T-helper 1 cell treated with Interleukin-12 subunit alpha and Interleukin-12 subunit beta and Interleukin-4 antibody, amounts not matched to agents 30 μg/mL and 1 μg/mL, for 36 hours (primary cell): ENCODE results near the gene NPR1.

ENCODE experiments used
- H3K27ac Mint-ChIP-seq: one replicate; pipeline ENCODE4 v1.8.0; 2021; ENCODE audit warnings: mild to moderate bottlenecking, mixed read lengths
- H3K27me3 Mint-ChIP-seq: one replicate; pipeline ENCODE4 v1.8.0; 2021; ENCODE audit warnings: low read depth, mixed read lengths
- H3K36me3 Mint-ChIP-seq: one replicate; pipeline ENCODE4 v1.8.0; 2021; ENCODE audit warnings: low read depth, mixed read lengths
- H3K4me1 Mint-ChIP-seq: one replicate; pipeline ENCODE4 v1.8.0; 2021; ENCODE audit warnings: low read depth, mixed read lengths
- H3K4me3 Mint-ChIP-seq: one replicate; pipeline ENCODE4 v1.8.0; 2021; ENCODE audit warnings: mild to moderate bottlenecking, moderate library complexity, mixed read lengths
- H3K9me3 Mint-ChIP-seq: one replicate; pipeline ENCODE4 v1.8.0; 2021; ENCODE audit warnings: mixed read lengths

The NPR1 gene

GRCh38 chr1:153642161-153642560 lies 36.3 kb upstream of the NPR1 start:
- no peaks in the 10 kb centered on the region for H3K27me3 Mint-ChIP-seq
- H3K36me3 Mint-ChIP-seq: peaks cover 70% of the 10 kb centered on the region
- H3K4me1 Mint-ChIP-seq: peaks cover 34% of the 10 kb centered on the region
- H3K9me3 Mint-ChIP-seq: no peaks in the 10 kb centered on the region
- H3K4me3 Mint-ChIP-seq: no peak overlapping the region
- no peak overlapping the region for H3K27ac Mint-ChIP-seq

DNA sequence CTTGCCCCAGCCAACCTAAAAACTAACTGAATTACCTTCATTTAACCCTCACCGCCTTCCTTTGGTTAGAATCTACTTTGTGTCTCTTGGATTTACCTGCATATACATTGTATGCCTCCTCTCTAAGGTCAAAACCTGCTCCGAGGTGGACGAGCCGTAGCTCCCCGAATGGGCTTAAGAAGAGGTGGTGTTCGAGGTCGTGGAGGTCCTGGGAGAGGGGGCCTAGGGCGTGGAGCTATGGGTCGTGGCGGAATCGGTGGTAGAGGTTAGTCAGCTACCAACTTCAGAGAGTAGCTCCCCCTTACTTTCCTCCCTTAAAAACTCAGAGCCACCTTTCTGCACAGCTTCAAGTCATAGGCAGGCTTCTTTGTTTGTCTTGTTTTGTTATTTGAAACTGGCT lies 35.4 kb upstream of the NPR1 start:
- H3K4me1 Mint-ChIP-seq: peaks cover 33% of the 10 kb centered on the region
- no peaks in the 10 kb centered on the region for H3K9me3 Mint-ChIP-seq
- H3K27me3 Mint-ChIP-seq: no peaks in the 10 kb centered on the region
- H3K36me3 Mint-ChIP-seq: peaks cover 68% of the 10 kb centered on the region
- no peak overlapping the region for H3K27ac Mint-ChIP-seq
- no peak overlapping the region for H3K4me3 Mint-ChIP-seq

- H3K27ac Mint-ChIP-seq: no peak overlapping the region
- H3K27me3 Mint-ChIP-seq: no peaks in the 10 kb centered on the region
- H3K4me3 Mint-ChIP-seq: no peak overlapping the region
- H3K9me3 Mint-ChIP-seq: no peaks in the 10 kb centered on the region
- peaks cover 33% of the 10 kb centered on the region for H3K4me1 Mint-ChIP-seq
- peaks cover 68% of the 10 kb centered on the region for H3K36me3 Mint-ChIP-seq
Observed at GRCh38 chr1:153643816-153644215, 34.7 kb upstream of the NPR1 start.

GRCh38 chr1:153646672-153647345 lies 31.7 kb upstream of the NPR1 start:
- H3K27me3 Mint-ChIP-seq: no peaks in the 10 kb centered on the region
- H3K27ac Mint-ChIP-seq: peak overlapping the region; percentile 29
- no peaks in the 10 kb centered on the region for H3K9me3 Mint-ChIP-seq
- H3K4me3 Mint-ChIP-seq: no peak overlapping the region
- H3K36me3 Mint-ChIP-seq: peaks cover 54% of the 10 kb centered on the region
- peaks cover 39% of the 10 kb centered on the region for H3K4me1 Mint-ChIP-seq

DNA sequence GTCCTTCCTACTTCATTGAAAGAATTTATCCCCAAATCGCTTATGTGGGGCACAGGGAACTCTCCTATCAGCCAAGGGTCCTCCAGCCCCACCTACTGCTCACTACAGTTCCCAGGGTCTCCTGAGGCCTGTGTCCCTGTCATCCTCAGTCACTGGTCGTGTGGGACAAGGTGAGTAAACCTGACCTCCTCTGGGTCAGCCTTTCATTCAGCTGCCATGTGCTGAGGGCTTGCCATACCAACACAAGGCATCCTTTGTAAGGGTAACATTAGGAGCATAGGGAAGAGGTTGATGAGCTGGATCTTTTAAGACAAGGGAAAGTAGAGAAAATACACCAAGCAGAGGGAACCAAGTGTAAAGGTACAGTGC lies 31.2 kb upstream of the NPR1 start:
- Mint-ChIP-seq H3K36me3 (peaks cover 49% of the 10 kb centered on the region), H3K27ac (no peak overlapping the region), H3K9me3 (no peaks in the 10 kb centered on the region), H3K4me1 (peaks cover 39% of the 10 kb centered on the region), H3K27me3 (no peaks in the 10 kb centered on the region), H3K4me3 (no peak overlapping the region)

GRCh38 chr1:153648000-153648643 lies 30.4 kb upstream of the NPR1 start:
- Mint-ChIP-seq H3K4me3 (no peak overlapping the region), H3K9me3 (no peaks in the 10 kb centered on the region), H3K4me1 (peaks cover 37% of the 10 kb centered on the region), H3K36me3 (peaks cover 43% of the 10 kb centered on the region), H3K27ac (no peak overlapping the region), H3K27me3 (no peaks in the 10 kb centered on the region)

GRCh38 chr1:153649137-153649862 lies 29.2 kb upstream of the NPR1 start:
- peak overlapping the region; percentile 67 for H3K27ac Mint-ChIP-seq
- no peaks in the 10 kb centered on the region for H3K27me3 Mint-ChIP-seq
- peaks cover 31% of the 10 kb centered on the region for H3K36me3 Mint-ChIP-seq
- peaks cover 27% of the 10 kb centered on the region for H3K4me1 Mint-ChIP-seq
- H3K4me3 Mint-ChIP-seq: no peak overlapping the region
- H3K9me3 Mint-ChIP-seq: no peaks in the 10 kb centered on the region

DNA sequence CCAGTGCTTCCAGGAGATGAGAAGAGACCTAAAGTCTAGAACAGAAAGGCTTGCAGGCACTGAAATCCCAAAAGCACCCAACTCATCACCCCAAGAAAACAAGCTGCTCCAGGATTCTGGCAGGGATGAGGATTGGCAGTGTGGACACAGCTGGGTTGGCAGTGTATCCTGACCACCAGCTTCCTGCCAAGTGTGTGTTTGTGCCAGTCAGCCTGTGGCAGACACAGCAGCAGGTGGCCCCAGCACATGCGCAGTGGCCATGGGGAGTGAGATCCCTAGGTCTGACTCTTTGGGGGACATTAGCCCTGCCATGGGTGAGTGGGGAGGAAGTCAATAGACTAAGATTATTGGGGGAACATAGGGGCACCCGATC lies 28.6 kb upstream of the NPR1 start:
- H3K4me3 Mint-ChIP-seq: no peak overlapping the region
- no peaks in the 10 kb centered on the region for H3K9me3 Mint-ChIP-seq
- no peaks in the 10 kb centered on the region for H3K27me3 Mint-ChIP-seq
- peaks cover 25% of the 10 kb centered on the region for H3K4me1 Mint-ChIP-seq
- peak overlapping the region; percentile 67 for H3K27ac Mint-ChIP-seq
- H3K36me3 Mint-ChIP-seq: peaks cover 25% of the 10 kb centered on the region

GRCh38 chr1:153651771-153652170 lies 26.7 kb upstream of the NPR1 start:
- Mint-ChIP-seq H3K36me3 (peaks cover 8% of the 10 kb centered on the region), H3K9me3 (no peaks in the 10 kb centered on the region), H3K4me1 (peaks cover 16% of the 10 kb centered on the region), H3K4me3 (no peak overlapping the region), H3K27me3 (no peaks in the 10 kb centered on the region), H3K27ac (no peak overlapping the region)

- H3K36me3 Mint-ChIP-seq: no peaks in the 10 kb centered on the region
- no peaks in the 10 kb centered on the region for H3K9me3 Mint-ChIP-seq
- no peak overlapping the region for H3K27ac Mint-ChIP-seq
- no peak overlapping the region for H3K4me3 Mint-ChIP-seq
- H3K27me3 Mint-ChIP-seq: no peaks in the 10 kb centered on the region
- peaks cover 14% of the 10 kb centered on the region for H3K4me1 Mint-ChIP-seq
Observed at GRCh38 chr1:153652805-153653500, 25.5 kb upstream of the NPR1 start.

DNA sequence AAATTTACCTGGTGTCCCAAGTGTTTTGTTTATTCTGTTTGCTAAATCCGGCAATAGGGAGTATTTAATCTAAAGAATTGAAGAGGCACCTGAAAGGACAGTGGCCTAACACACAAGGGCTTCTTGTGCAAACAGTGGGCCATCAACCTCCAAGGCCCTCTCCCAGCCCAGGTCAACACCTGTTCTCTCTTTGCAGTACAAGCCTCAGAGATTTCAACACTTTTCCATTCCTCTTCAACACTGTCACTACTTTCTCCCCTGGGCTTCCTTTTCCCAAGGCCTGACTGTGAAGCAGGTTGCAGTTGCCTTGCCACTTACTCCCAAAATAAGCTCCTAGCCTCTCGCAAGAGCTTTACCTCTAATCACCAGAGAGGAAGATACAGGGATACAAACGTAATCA lies 23.2 kb upstream of the NPR1 start:
- Mint-ChIP-seq H3K9me3 (no peaks in the 10 kb centered on the region), H3K4me3 (no peak overlapping the region), H3K4me1 (peaks cover 14% of the 10 kb centered on the region), H3K27ac (no peak overlapping the region), H3K36me3 (no peaks in the 10 kb centered on the region), H3K27me3 (no peaks in the 10 kb centered on the region)

GRCh38 chr1:153658400-153659174 lies 19.9 kb upstream of the NPR1 start, which contains the start of gene SNAPIN:
SNAPIN (plus strand) TSS chr1:153658703; CDS start chr1:153658744, 41 bp downstream.
- Mint-ChIP-seq H3K9me3 (no peaks in the 10 kb centered on the region), H3K27me3 (no peaks in the 10 kb centered on the region), H3K4me3 (peak within 1 kb of the TSS; percentile 93), H3K4me1 (peaks cover 16% of the 10 kb centered on the region), H3K36me3 (peaks cover 15% of the 10 kb centered on the region), H3K27ac (peak within 1 kb of the TSS; percentile 76)

DNA sequence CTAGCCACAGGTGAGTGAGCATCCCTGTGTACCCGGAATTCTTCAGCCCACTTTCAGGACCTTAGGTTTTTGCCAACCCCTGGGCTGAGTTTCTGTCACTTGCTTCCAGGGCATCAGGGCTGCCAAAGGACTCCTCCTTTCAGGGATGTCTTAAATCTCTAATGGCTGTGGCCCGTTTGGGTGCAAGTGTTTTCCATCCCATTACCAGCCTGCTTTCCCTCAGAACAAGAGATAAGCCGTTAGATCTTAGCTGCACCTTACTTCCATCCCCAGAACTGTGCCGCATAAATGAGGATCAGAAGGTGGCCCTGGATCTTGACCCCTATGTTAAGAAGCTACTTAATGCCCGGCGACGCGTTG lies 19.3 kb upstream of the NPR1 start:
- Mint-ChIP-seq H3K36me3 (peaks cover 20% of the 10 kb centered on the region), H3K9me3 (no peaks in the 10 kb centered on the region)

DNA sequence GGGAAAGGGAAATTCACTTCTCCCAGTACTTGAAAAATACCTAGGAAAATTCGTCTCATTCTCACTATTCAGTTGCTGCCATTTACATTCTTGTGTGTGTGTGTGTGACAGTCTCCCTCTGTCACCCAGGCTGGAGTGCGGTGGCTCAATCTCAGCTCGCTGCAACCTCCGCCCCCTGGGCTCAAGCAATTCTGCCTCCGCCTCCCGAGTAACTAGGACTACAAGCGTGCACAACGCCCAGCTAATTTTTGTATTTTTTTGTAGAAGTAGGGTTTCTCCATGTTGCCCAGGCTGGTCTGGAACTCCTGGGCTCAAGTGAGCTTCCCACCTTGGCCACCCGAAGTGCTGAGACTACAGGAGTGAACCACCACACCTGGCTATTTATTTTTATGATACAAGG lies 18.8 kb upstream of the NPR1 start:
- Mint-ChIP-seq H3K27ac (peak overlapping the region; percentile 59), H3K36me3 (peaks cover 23% of the 10 kb centered on the region), H3K4me1 (peaks cover 16% of the 10 kb centered on the region), H3K27me3 (no peaks in the 10 kb centered on the region), H3K9me3 (no peaks in the 10 kb centered on the region), H3K4me3 (peak overlapping the region; percentile 93)

More for the DNA sequence above, 19.3 kb upstream of the NPR1 start:
- peaks cover 16% of the 10 kb centered on the region for H3K4me1 Mint-ChIP-seq
- peak overlapping the region; percentile 93 for H3K4me3 Mint-ChIP-seq
- peak overlapping the region; percentile 76 for H3K27ac Mint-ChIP-seq
- H3K27me3 Mint-ChIP-seq: no peaks in the 10 kb centered on the region
